ENCODE results near the gene NOD2. TPM values are rescaled to one million over a fixed set of nuclear protein-coding genes. Genes with fewer than 3 reads are reported as not detected.

The NOD2 gene
- total RNA-seq (under 1 TPM; 0.08 to 0.49 TPM), polyA plus RNA-seq (under 1 TPM in 2 of 3 donors, not detected in 1; 0.33 to 0.51 TPM), total RNA-seq (0.17 to 3.0 (median 0.31) reads per million in 6 experiments)

- ATAC-seq, result peak; percentile 71 to 85
- DNase-seq, result peak in 3 of 10 donors; percentile 19 to 48 (median 20)
- peak within 1 kb of the TSS in 9 of 10 donors; percentile 35 to 81 (median 70) for H3K27ac Mint-ChIP-seq
- POLR2A ChIA-PET, result no interaction called here
- peaks cover 0 to 20% (median 4%) of the 10 kb centered on the region in 5 donors for H3K27me3 Mint-ChIP-seq
- no peaks in the 10 kb centered on the region for H3K36me3 Mint-ChIP-seq
- peaks cover 38 to 52% (median 48%) of the 10 kb centered on the region in 4 donors for H3K4me1 Mint-ChIP-seq
- peak within 1 kb of the TSS; percentile 56 to 79 (median 71) for H3K4me3 Mint-ChIP-seq
- no peaks in the 10 kb centered on the region for H3K9me3 Mint-ChIP-seq
Measured at GRCh38 chr16:50692999-50693781, at the start of gene NOD2. Gene NOD2 (plus strand): TSS chr16:50693606. CDS start chr16:50699496, 5,890 bp downstream.

- Mint-ChIP-seq H3K9me3 (no peaks in the 10 kb centered on the region), H3K4me1 (peaks cover 4 to 12% (median 8%) of the 10 kb centered on the region in 4 donors), H3K36me3 (no peaks in the 10 kb centered on the region), H3K4me3 (no peak overlapping the region), H3K27ac (no peak overlapping the region), H3K27me3 (no peaks in the 10 kb centered on the region)
- no peak for ATAC-seq
- POLR2A ChIA-PET, result no interaction called here
- no peak for DNase-seq
Measured at GRCh38 chr16:50644245-50644644, 49.2 kb upstream of the NOD2 start.

- H3K4me3 Mint-ChIP-seq, result no peak overlapping the region
- POLR2A ChIA-PET, result interaction anchor here (0.7 to 1.1 kb wide), 2 partner anchors 9 to 20 kb away, joined by 3 to 4 read pairs; no protein-coding TSS in a partner anchor
- H3K27me3 Mint-ChIP-seq, result no peaks in the 10 kb centered on the region
- H3K4me1 Mint-ChIP-seq, result peaks cover 4 to 9% (median 7%) of the 10 kb centered on the region in 4 donors
- ATAC-seq, result peak; percentile 78 to 90
- DNase-seq, result peak in 8 of 10 donors; percentile 21 to 79 (median 44)
- peak overlapping the region in 4 of 10 donors; percentile 29 to 81 (median 56) for H3K27ac Mint-ChIP-seq
- no peaks in the 10 kb centered on the region for H3K36me3 Mint-ChIP-seq
- no peaks in the 10 kb centered on the region for H3K9me3 Mint-ChIP-seq
Measured at GRCh38 chr16:50644729-50645128, 48.7 kb upstream of the NOD2 start.

GRCh38 chr16:50645563-50646220 lies 47.7 kb upstream of the NOD2 start:
- no peaks in the 10 kb centered on the region for H3K9me3 Mint-ChIP-seq
- peak overlapping the region in 2 of 10 donors; percentile 22 to 53 for H3K27ac Mint-ChIP-seq

GRCh38 chr16:50646345-50646744 lies 47.1 kb upstream of the NOD2 start:
- DNase-seq (no peak), ATAC-seq (no peak)
- Mint-ChIP-seq H3K4me3 (no peak overlapping the region), H3K4me1 (peaks cover 4 to 9% (median 7%) of the 10 kb centered on the region in 4 donors), H3K9me3 (no peaks in the 10 kb centered on the region), H3K27me3 (no peaks in the 10 kb centered on the region), H3K27ac (no peak overlapping the region), H3K36me3 (peaks cover 0 to 4% (median 0%) of the 10 kb centered on the region in 3 donors)
- POLR2A ChIA-PET, result no interaction called here

More at GRCh38 chr16:50645563-50646220, 47.7 kb upstream of the NOD2 start:
- DNase-seq, result no peak
- Mint-ChIP-seq H3K4me3 (no peak overlapping the region), H3K4me1 (peaks cover 4 to 9% (median 8%) of the 10 kb centered on the region in 4 donors), H3K36me3 (peaks cover 0 to 4% (median 0%) of the 10 kb centered on the region in 3 donors), H3K27me3 (no peaks in the 10 kb centered on the region)
- ATAC-seq, result no peak
- POLR2A ChIA-PET, result interaction anchor here (0.7 to 1.1 kb wide), 2 partner anchors 10 to 19 kb away, joined by 3 to 4 read pairs; no protein-coding TSS in a partner anchor

- no peak for DNase-seq
- peaks cover 0 to 4% (median 0%) of the 10 kb centered on the region in 3 donors for H3K36me3 Mint-ChIP-seq
- H3K27ac Mint-ChIP-seq, result peak overlapping the region in 1 of 10 donors; percentile 48
- H3K4me1 Mint-ChIP-seq, result peaks cover 0 to 3% (median 0%) of the 10 kb centered on the region in 4 donors
- no peaks in the 10 kb centered on the region for H3K27me3 Mint-ChIP-seq
- H3K9me3 Mint-ChIP-seq, result no peaks in the 10 kb centered on the region
- no peak overlapping the region for H3K4me3 Mint-ChIP-seq
- POLR2A ChIA-PET, result no interaction called here
- no peak for ATAC-seq
Measured at GRCh38 chr16:50651835-50652438, 41.5 kb upstream of the NOD2 start.

- POLR2A ChIA-PET, result no interaction called here
- DNase-seq (no peak), ATAC-seq (no peak)
- peaks cover 0 to 5% (median 2%) of the 10 kb centered on the region in 4 donors for H3K4me1 Mint-ChIP-seq
- H3K9me3 Mint-ChIP-seq, result no peaks in the 10 kb centered on the region
- no peaks in the 10 kb centered on the region for H3K27me3 Mint-ChIP-seq
- no peak overlapping the region for H3K27ac Mint-ChIP-seq
- H3K36me3 Mint-ChIP-seq, result peaks cover 0 to 4% (median 0%) of the 10 kb centered on the region in 3 donors
- no peak overlapping the region for H3K4me3 Mint-ChIP-seq
Measured at GRCh38 chr16:50652836-50653425, 40.5 kb upstream of the NOD2 start.

- Mint-ChIP-seq H3K36me3 (peaks cover 0 to 4% (median 0%) of the 10 kb centered on the region in 3 donors), H3K27ac (peak overlapping the region in 2 of 10 donors; percentile 6 to 79), H3K9me3 (no peaks in the 10 kb centered on the region), H3K4me3 (no peak overlapping the region), H3K4me1 (peaks cover 0 to 5% (median 2%) of the 10 kb centered on the region in 4 donors), H3K27me3 (no peaks in the 10 kb centered on the region)
- ATAC-seq (no peak), DNase-seq (no peak)
- POLR2A ChIA-PET, result no interaction called here
Measured at GRCh38 chr16:50653633-50654519, 39.5 kb upstream of the NOD2 start.

- POLR2A ChIA-PET, result no interaction called here
- DNase-seq (no peak), ATAC-seq (no peak)
- no peaks in the 10 kb centered on the region for H3K9me3 Mint-ChIP-seq
- H3K4me1 Mint-ChIP-seq, result peaks cover 0 to 12% (median 2%) of the 10 kb centered on the region in 4 donors
- no peak overlapping the region for H3K27ac Mint-ChIP-seq
- H3K27me3 Mint-ChIP-seq, result no peaks in the 10 kb centered on the region
- no peak overlapping the region for H3K4me3 Mint-ChIP-seq
- no peaks in the 10 kb centered on the region for H3K36me3 Mint-ChIP-seq
Measured at GRCh38 chr16:50655558-50656055, 37.8 kb upstream of the NOD2 start.

GRCh38 chr16:50657241-50657640 lies 36.2 kb upstream of the NOD2 start:
- H3K36me3 Mint-ChIP-seq, result no peaks in the 10 kb centered on the region
- no peaks in the 10 kb centered on the region for H3K9me3 Mint-ChIP-seq
- H3K27me3 Mint-ChIP-seq, result no peaks in the 10 kb centered on the region
- POLR2A ChIA-PET, result interaction anchor here (0.5 kb wide), 1 partner anchor 156 kb away, joined by 3 read pairs; no protein-coding TSS in a partner anchor
- H3K27ac Mint-ChIP-seq, result peak overlapping the region in 2 of 10 donors; percentile 18 to 32
- peaks cover 0 to 12% (median 2%) of the 10 kb centered on the region in 4 donors for H3K4me1 Mint-ChIP-seq
- DNase-seq (no peak), ATAC-seq (no peak)
- H3K4me3 Mint-ChIP-seq, result no peak overlapping the region

GRCh38 chr16:50659806-50660205 lies 33.6 kb upstream of the NOD2 start:
- Mint-ChIP-seq H3K27me3 (no peaks in the 10 kb centered on the region), H3K27ac (peak overlapping the region in 1 of 10 donors; percentile 20), H3K4me1 (peaks cover 4 to 13% (median 5%) of the 10 kb centered on the region in 4 donors), H3K36me3 (no peaks in the 10 kb centered on the region), H3K4me3 (no peak overlapping the region), H3K9me3 (no peaks in the 10 kb centered on the region)
- no peak for DNase-seq
- POLR2A ChIA-PET, result interaction anchor here (0.7 kb wide), 1 partner anchor 40 kb away, joined by 3 read pairs; no protein-coding TSS in a partner anchor
- ATAC-seq, result no peak
